Smooth muscle cell of the umbilical artery (primary cell): ENCODE results near the gene TP73. TPM values are rescaled to one million over a fixed set of nuclear protein-coding genes. Genes with fewer than 3 reads are reported as not detected.

Experiments
- total RNA-seq: library from RNA; depleted of rRNA; stranded (reverse); fragments of >200 nt; gene quantifications from 2 replicates; pipeline ENCODE4 v1.2.3, GENCODE V29; 2014

The TP73 gene
- not detected in 2 replicates for total RNA-seq

DNA sequence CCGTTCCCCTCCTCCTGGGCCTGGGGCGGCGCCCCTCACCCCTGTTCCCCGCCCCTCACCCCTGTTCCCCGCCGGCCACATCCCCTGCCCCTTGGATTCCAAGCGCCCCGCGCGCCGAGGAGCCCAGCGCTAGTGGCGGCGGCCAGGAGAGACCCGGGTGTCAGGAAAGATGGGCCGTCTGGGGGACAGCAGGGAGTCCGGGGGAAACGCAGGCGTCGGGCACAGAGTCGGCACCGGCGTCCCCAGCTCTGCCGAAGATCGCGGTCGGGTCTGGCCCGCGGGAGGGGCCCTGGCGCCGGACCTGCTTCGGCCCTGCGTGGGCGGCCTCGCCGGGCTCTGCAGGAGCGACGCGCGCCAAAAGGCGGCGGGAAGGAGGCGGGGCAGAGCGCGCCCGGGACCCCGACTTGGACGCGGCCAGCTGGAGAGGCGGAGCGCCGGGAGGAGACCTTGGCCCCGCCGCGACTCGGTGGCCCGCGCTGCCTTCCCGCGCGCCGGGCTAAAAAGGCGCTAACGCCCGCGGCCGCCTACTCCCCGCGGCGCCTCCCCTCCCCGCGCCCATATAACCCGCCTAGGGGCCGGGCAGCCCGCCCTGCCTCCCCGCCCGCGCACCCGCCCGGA is at the start of gene TP73:
Gene TP73 (plus strand): TSS at position 587 of the 618 bp plus-strand sequence. CDS start 29,850 bp downstream, outside the sequence.

DNA sequence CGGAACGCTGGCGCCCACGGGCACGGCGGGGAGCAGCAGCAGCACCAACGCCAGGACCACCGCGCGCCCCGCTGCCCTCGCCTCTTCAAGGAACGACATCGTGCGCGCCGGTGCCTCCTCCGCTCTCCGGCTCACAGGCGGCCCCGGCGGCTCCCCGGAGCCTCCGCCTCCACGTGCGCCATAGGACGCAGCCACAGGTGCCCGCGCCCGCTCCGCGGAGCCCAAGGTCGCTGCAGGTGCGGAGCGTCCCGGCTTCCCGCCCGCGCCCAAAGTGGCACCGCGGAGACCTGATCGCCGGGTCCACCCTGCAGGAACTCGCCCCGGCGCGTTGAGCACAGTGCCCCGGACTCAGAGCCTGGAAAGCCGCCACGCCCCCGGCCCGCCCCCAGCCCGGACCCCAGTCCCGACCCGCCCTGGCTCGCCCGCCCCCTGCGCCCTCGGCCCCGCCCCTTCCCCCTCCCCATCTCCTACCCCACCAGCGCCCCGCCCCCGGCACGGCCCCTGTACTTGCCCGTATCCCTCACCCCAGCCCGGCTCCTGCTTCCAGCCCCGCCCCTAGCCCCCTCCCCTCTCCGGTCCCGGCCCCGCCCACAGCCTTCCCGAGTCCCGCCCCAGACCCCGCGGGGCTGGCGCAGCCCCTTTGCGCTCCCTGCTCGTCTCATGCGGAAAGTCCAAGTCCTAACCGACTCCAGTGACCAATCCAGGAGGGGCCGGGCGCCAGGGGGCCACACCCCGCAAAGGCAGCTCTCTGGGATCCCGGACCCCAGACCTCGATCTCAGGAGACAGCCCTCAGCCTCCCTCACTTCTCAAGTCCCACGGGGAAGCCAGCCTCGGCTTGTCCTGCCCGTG is 40.9 kb upstream of the TP73 start, which contains the start of gene MEGF6:
Gene MEGF6 (minus strand): TSS at position 339 of the 850 bp plus-strand sequence. CDS start 240 bp downstream, at position 99.

DNA sequence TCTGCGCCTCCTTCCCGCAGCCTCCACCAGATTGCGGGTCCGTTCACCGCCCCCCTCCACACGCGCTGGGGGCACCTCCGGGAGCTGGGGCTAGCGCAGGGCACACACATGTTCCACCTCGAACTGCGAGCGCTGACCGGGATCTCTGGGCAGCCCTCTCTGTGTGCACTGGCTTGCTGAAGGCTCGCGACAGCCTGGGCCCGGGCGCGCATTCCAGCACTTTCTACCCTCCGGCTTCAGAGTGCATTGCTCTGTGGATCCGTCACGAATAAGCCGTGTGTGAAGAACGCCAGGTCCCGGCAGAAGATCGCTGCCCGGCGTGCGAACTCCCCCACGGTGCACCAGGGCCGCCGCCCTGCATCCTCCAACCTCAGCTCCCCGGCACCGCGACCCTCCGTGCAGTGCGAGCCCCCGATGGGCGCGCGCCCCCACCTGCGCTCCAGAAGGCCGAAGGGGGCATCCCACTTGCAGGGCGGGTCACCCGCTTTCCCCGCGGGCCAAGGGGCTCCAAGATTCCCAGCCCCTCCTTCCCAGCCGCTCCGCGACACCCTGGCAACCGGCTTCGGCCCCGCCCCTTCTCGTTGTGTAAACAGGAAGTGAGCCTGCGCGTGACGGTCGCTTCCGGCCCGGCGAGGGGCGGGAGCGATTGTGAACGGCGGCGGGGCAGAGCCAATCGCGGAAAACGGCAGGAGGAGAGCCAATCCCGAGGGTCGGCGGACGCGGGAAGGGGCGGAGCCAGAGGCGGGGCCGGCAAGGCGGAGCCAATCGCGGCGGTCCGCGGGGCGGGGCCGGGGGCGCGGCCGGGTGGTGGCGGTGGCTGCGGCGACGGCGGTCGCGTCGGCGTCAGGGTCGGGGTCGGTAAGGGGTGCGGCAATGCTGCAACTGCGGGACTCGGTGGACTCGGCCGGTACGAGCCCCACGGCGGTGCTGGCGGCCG is 27.8 kb upstream of the TP73 start, which contains the start of gene TPRG1L:
Gene TPRG1L (plus strand): TSS at position 816 of the 937 bp plus-strand sequence. CDS start 58 bp downstream, at position 874.

DNA sequence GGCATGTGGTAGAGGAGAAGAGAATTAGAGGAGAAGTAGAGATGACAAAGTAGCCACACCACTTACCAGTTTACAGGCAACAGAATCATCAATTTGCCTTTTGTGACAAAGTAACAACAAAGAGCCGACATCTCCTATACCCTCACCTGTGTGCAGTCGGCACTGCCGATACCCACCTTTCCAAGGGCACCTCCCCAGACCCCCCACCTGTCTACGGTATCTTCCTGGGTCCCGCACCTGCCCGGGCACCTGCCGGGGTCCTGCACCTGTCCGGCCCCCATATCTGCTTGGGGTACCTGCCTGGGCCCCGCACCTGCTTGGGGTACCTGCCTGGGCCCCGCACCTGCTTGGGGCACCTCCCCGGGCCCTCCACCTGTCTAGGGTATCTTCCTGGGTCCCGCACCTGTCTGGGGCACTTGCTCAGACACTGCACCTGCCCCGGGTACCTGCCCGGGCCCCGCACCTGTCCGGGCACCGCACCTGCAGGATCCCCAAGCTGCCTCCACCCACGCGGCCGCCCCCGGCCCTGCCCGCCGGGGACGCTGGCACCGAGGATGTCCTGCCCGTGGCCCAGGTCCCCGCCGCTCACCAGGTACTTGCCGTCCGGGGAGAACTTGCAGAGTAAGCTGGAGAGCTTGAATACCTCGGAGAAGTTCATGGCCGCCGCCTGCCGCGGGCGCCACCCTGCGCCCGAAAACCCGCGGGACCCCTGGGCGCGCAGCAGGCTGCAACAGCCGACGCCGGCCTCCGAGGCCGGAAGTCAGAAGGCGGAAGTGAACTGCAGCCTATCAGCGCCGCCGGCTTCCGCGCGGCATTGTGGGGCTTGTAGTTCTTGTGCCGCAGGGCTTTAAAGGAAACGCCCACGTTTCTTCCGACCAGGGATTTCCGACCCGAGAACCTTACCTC is 2.7 kb upstream of the TP73 start, which contains the start of gene WRAP73:
Gene WRAP73 (minus strand): TSS at position 762 of the 906 bp plus-strand sequence. CDS start 104 bp downstream, at position 658.

DNA sequence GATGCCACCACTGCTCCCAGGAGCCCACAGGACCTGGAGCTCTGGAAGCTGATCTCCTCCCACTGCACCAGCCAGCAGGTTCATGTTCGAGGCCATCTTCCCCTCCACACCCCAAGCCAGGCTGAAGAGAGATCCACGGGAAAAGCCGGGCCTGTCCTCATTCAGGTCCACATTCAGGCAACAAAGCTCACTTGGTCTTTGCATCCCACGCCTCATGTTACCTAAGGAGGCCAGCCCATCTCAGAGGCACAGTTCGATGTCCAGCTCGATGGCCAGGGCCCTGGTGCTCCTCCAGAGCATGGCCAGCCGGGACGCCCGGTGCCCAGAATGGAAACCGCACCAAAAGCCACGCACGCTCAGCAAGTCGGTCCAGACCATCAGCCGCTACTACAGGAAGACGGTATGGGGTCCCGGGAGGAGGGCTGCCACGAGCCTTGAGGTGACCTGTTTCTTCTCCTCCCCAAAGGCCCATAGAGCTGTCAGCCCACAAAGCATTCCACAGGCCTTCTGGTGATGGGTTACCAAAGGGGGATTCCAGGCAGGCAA is 100.2 kb downstream of the TP73 start, which contains the start of gene CCDC27:
Gene CCDC27 (plus strand): TSS at position 51 of the 546 bp plus-strand sequence. CDS start 32 bp downstream, at position 83.

DNA sequence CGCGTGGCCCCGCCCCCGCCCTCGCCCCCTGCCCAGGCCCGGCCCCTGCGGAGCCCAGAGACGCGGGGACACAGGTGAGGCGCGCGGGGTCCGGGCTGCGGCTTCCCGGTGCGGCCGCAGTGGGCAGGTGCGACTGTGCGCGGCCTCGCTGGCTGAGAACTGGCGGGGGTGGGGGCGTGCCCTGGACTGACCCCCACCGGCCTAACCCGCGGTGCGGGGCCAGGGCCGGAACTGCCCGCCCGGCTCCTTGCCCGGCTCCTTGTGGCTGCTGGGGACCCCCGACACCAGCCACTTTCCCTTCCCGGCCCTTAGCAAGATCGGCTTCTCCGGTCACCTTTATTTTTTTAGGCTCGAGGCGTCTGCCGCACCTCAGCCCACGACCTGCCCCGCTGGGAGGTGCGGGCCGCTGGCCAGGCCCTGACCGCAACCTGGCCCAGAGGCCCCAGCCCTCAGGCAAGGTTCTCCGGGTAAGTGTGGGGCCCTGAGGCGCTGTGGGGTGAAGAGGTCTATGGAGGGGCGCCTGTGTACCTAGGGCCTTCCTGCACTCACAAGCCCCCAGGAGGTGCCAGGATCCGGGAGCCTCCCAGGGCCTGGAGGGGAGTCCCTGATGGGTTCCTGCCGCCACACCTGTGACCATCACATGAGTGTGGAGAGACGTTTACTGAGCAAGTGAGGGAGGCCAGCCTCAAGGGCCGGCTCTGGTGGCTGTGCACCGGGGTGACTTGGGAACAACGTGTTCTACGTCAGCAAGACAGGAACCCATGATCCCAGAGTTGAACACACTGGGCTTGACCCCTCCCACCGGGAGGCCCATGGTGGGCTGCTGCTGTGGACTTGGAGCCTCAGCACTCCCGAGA is 120.6 kb downstream of the TP73 start, which contains the start of gene SMIM1:
Gene SMIM1 (plus strand): TSS at position 35 of the 857 bp plus-strand sequence. CDS start 2,625 bp downstream, outside the sequence.

Other genes starting within 250 kb of the TP73 start
- gene ARHGEF16, start 197.9 kb upstream of the TP73 start, total RNA-seq = 0.14 TPM in 1 of 2 replicates, not detected in the other
- 11.0 and 16.8 TPM in 2 replicates for gene MEGF6, start 41.0 kb upstream of the TP73 start, total RNA-seq
- 25.8 and 26.9 TPM in 2 replicates for gene TPRG1L, start 27.5 kb upstream of the TP73 start, total RNA-seq
- gene WRAP73, start 2.4 kb upstream of the TP73 start, total RNA-seq = 15.7 and 19.2 TPM in 2 replicates
- not detected in 2 replicates for gene CCDC27, start 99.9 kb downstream of the TP73 start, total RNA-seq
- 1.2 and 7.4 TPM in 2 replicates for gene SMIM1, start 120.2 kb downstream of the TP73 start, total RNA-seq
- gene LRRC47, start 144.0 kb downstream of the TP73 start, total RNA-seq = 35.0 and 35.6 TPM in 2 replicates
- 22.3 and 41.8 TPM in 2 replicates for gene CEP104, start 204.7 kb downstream of the TP73 start, total RNA-seq
- 9.2 and 10.5 TPM in 2 replicates for gene DFFB, start 205.0 kb downstream of the TP73 start, total RNA-seq
- 24.3 and 29.5 TPM in 2 replicates for gene C1orf174, start 247.8 kb downstream of the TP73 start, total RNA-seq